HG03196 (cell line): ENCODE data around the gene STIM1.

Experiments used
- ATAC-seq: cut with Tn5 transposase; IDR thresholded peaks from one replicate; pipeline ENCODE4 v1.9.1; 2021; ENCODE audit not compliant: unreplicated experiment

The STIM1 gene

DNA sequence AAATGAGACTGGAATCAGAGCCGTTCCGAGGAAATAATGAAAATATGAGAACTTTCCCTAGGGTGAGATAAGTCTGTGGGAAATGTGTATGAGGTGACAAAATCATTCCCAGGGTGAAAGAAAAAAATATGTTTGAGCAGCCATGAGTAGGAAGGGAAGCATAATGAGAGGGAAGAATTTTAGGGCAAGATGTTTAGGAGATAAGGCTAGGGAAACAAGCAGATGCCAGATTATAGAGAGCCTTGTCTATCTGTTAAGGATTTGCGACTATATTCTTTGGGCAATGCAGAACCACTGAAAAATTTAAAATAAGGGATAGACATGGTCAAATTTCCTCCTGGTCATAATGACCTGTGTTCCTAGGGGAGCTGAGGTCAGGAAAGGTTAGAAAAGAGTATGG, 54.4 kb downstream of the STIM1 start:
- no peak for ATAC-seq

DNA sequence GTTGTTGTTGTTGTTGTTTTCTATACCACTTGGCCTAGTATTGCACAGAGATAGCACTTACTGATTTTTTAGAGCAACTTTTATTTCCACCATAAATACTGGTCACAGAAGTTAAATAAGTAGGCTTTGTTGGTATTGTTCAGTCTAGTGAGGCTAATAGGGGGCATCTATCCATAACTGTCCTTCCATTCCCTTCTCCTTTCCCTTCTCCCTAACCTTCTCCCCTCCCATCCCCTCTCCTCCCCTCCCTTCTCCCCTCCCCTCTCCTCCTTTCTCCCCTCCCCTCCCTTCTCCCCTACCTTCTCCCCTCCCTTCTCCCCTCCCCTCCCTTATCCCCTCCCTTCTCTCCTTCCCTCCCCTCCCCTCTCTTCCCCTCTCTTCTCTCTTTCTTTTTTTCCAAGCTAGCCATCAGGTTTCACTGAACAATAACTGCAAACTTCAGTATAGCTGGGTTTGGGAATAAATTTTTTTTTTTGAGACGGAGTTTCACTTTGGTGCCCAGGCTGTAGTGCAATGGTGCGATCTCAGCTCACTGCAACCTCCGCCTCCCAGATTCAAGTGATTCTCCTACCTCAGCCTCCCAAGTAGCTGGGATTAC, 56.5 kb downstream of the STIM1 start:
- no peak for ATAC-seq

DNA sequence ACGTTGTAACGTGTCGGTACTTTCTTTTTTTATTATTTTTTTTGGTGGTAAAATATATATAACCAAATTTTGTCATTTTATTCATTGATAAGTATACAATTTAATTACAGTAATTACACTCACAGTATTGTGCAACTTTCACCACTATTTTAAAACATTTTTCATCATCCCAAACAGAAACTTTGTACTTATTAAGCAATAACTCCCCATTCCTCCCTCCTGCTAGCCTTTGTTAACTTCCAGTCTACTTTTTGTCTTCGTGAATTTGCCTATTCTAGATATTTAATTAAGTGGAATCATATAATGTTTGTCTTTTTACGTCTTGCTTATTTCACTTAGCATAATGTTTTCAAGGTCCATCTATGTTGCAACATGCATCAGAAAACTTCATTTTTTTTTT, 58.5 kb downstream of the STIM1 start:
- no peak for ATAC-seq

DNA sequence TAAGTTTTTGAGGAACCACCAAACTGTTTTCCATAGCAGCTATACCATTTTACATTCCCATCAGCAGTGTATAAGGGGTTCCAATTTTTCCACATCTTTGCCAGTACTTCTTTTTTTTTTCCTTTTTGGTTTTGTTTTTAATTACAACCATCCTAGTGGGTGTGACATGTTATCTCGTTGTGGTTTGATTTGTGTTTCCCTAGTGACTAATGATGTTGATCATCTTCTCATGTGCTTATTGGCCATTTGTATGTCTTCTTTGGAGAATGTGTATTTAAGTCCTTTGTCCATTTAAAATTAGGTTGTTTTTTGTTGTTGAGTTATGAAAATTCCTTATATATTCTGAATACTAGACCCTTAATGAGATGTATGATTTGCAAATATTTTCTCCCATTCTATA, 59.3 kb downstream of the STIM1 start:
- no peak for ATAC-seq

DNA sequence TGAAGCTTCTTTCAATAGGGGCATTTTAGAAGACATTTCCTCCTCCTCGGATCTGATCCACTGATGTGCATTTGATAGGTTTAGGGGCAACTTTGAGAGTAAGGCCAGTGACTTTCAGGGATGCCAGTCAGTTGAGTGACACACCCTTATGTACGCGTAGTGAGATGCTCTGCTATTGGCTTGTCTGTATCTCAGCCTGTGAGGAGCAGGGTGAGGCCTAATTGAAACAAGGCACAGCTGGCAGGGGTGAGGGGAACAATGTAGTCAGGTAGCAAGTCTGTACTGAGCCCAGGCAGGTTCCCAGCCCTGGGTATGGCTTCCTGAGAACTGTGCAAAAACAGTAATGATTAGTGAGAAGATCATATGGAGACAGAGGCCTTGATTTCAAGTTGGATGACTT, 61.5 kb downstream of the STIM1 start:
- no peak for ATAC-seq

DNA sequence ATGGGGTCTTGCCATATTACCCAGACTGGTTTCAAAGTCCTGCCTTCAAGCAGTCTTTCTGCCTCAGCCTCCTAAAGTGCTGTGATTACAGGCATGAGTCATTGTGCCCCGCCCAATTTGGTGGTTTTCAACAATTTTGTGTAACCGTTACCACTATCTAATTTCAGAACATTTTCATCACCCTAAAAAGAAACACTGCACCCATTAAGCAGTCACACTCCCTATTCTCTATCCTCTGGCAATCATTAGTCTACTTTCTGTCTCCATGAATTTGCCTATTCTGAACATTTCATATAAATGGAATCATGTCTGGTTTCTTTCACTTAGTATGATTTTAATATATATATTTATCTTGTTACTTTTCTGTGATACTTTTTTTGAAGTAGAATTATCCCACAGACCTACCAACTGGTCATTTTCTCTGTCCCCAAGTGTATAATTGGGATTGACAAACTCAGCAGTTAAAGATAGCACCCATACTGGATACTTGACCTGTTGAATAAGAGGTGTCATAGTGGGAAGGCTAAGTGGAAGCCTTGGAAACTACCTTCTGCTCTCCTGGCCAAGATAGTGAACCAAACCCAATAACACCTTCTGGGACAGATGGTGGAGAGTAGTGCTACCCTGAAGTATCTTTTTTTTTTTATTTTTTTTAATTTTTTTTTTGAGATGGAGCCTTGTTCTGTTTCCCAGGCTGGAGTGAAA, 64.8 kb downstream of the STIM1 start:
- no peak for ATAC-seq

DNA sequence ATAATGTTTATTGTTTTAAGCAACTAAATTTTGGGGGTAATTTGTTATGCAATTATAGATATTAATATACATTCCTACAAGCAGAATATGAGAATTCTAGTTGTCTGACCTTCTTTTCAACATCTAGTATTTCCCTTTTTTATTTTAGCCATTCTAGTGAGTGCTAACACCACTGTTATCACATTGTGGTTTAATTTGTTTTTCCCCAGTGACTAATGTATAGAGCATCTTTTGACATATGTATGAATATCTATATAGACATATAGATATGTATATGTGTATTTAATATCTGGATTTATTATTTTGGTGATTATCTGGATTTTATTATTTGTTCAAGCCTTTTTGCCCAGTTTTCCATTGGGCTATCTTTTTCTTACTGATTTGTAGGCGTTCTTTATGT, 66.6 kb downstream of the STIM1 start:
- ATAC-seq = no peak

DNA sequence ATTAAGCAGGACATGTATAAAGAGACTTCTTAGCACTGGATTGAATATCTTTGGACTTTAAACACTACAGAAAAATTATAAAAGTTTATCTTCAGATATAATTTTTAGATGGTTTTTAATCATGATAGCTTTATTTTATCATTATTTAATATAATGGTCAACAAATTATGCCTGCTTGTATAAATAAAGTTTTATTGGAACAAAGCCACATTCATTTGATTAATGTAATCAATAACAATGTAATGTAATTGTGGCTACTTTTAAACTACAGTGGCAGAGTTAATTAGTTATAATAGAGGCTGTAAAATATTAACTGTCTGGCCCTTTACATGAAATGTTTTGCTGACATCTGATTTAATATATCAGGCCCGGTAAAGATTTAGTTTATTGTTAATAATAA, 70.0 kb downstream of the STIM1 start:
- ATAC-seq = no peak

DNA sequence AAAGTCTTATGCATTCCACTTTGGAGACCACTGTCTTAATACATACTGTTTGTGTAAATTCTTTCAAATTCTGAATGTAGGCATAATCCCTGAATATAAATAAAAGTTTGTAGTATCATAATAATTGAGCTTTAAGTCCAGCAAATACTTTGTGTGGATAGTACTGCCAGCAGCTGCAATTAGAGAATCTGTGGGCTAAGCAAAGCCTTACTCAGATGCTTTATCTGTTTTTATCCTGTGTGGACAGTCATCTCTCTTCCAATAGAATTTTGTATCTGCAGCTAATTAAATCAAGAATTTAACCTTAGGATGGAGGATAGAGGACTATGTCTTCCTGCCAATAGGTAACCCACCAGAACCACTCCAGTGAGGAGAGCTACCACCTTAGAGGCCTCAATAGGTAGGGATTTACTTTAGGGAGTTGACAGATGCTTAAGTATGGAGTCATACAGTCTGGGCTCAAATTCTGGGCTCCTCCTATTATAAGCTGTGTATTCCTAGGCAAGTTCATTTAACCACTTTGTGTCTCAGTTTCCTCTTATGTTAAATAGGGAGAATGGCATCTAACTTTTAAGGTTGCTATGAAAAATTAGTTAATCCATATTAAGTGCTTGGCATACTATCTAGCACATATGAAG, 71.1 kb downstream of the STIM1 start:
- ATAC-seq = no peak

DNA sequence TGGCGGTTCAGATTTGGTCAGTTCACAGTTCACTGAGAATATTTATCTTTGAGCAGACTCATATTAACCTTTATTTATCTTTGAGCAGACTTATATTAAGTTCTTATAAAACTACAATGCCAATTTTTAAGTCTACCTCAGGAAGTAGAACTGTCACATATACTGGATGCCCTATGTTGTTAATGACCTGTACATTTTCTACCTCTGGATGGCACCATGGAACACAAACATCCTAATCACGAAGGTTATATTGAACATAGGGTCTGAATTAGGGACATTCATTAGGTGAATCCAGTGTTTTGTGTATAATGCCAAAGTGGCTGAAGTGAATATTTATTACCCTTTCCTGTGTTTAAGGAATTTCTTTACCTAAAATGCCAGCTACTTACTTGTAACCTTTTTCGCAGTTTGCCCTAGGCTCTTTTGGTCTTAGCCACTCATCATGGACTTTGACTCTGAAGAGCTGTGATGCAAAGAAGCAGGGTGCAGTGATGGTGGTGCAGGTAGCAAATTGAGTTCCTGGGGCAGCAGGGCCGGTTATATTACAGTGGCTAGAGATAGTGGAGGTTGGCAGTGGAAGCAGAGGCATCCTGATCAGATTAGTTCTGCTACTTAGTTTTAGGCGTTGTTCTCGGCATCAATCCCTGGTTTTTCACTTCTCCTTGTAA, 71.8 kb downstream of the STIM1 start:
- no peak for ATAC-seq

DNA sequence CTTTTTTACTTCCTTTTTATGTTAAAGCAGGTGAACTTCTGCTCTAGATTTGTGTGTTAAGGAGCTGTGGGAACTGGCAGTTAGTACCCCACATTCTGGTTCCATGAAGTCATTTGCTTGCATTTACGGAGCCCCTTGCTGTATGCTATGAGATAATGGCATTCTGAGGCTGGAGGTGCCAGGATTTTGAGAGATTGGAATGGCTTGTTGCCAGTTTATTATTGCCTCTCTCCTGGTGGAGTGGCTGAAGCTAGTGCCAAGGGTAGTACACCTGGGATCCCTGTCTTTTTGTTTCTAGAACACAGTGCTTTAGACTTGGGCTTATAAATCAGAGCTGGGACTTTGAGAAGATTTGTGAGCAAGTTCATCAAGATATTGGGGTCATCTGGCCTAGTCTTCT, 73.8 kb downstream of the STIM1 start:
- no peak for ATAC-seq

DNA sequence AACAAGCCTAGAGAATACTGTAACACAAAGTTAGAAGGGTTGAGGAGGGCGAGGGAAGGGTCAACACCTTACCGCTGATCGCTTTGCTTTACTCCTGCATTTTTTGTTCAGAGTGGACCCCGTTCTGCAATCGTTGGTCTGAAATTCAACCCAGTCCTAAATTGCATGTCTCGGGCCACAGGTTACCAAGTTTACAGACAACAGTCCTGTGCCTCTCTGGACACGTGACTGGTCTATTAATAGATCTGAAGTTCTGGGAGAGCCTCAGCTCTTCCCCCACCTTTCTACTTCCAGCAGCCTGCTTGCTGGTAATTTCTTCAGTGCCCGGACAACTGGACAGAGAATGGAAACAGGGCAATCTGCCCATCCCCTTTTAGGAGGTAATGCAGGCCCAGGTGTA, 74.2 kb downstream of the STIM1 start:
- ATAC-seq = no peak

DNA sequence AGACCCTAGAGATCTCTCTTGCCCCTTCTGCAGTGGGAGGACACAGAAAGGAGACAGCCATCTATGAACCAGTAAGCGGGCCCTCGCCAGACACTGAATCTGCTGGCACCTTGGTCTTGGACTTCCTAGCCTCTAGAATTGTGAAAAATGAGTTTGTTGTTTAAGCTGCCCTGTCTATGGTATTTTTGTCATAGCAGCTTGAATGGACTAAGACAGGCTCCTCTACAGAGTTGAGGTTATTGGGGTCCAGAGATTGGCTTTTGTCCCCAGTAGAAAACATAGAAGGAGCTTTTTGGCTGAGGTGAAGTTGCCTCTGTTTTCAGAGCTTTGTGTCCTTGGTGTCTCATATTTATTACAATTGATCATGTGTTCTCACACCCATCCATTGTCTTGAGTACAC, 77.2 kb downstream of the STIM1 start:
- no peak for ATAC-seq

DNA sequence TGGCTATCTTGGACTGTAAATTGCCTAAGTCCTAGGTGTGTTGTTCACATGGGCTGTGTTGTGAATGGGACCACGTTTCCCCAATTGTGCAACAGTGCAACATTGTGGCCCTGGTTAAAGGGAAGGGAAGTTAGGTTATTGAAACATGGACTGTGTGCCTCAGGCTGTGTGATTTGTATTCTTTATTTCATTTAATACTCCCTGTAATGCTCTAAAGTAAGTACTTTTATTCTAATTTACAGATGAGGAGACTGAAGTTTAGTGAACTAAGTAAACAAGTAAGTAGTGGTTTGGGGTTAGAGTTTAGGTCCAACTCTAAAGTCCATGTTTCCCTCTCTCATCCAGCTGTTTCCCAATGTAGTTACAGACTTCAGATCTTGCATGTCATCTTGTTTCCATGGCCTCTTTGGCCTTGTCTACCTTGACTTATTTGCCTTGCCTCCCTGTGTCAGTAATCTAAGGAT, 77.7 kb downstream of the STIM1 start:
- ATAC-seq = no peak

DNA sequence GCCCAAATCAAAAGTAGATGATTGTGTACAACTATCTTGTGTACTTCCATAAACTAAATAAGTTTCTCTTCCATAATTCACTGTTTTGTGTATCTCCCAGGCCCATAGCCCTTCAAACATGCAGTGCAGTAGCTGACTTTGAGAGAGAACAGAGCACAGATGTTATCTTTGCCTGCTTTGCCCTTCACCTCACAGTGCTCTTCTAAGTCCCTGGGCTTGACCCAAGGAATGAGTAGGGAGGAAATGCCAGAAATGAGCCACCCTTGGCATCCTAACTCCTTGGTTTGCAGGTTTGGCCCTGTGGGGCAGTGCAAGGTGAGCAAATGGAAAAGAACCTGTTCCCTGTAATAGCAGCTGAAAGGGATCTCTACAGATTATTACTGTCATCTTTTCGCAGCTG, 79.2 kb downstream of the STIM1 start:
- ATAC-seq = no peak

DNA sequence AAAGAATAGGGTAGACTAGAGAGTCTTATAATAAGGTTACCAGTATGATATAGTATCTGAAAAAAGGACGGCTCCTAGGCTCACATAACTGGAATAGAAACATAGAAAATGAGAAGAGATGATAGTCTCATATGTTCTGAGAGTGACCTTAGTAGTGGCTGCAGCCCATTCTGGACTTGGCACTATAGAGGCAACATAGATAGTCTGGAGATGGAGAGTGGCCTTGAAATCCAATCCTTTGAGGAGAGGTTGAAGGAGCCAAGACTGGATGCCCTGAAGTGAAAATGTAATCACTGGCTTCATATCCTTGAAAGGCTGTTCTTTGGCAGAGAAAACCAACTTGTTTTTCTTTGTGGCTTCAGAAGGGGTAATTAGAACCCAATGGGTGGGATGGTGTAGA, 81.1 kb downstream of the STIM1 start:
- ATAC-seq = no peak

DNA sequence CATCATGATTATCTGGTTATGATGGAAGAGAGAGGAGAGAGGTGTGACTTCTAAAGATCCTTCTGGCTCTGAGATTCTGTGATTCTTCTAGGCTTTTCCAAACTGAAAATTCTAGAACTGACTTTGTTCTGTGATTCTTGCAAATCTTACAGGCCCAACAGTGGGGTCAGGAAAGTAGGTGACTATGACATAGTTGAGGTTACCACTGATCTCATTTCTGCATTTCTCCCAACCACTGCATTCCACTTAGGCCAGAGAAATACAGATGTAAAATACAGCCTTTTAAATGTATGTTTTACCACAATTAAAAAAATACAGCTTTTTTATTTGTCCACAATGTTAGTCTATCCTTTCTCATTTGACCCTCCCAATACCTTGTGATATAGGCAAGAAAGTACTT, 83.7 kb downstream of the STIM1 start:
- no peak for ATAC-seq

DNA sequence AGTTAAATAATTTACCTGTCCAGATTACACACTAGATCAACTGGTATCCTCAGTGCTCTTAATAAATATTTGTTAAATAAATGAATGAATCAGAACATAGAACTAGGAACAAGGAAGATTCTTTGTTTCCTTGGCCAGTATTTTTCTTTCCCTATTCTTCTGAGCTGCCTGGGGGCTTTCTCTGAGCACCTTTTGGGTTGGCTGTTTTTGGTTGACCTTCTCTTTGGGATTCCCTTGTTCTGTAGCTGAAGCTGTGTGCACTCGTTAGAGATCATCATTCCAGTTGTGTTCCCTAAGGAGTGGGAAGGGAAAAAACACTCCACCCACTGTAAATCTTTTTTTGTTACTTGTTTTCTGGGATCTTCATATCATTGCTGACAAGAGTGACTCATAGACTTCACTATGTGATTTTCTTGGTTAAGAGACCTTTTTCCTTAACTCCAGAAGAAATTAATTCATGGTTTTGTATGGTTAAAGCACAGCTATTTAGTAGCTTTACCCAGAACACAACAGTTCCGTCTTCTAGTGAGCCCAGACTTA, 84.3 kb downstream of the STIM1 start:
- no peak for ATAC-seq

DNA sequence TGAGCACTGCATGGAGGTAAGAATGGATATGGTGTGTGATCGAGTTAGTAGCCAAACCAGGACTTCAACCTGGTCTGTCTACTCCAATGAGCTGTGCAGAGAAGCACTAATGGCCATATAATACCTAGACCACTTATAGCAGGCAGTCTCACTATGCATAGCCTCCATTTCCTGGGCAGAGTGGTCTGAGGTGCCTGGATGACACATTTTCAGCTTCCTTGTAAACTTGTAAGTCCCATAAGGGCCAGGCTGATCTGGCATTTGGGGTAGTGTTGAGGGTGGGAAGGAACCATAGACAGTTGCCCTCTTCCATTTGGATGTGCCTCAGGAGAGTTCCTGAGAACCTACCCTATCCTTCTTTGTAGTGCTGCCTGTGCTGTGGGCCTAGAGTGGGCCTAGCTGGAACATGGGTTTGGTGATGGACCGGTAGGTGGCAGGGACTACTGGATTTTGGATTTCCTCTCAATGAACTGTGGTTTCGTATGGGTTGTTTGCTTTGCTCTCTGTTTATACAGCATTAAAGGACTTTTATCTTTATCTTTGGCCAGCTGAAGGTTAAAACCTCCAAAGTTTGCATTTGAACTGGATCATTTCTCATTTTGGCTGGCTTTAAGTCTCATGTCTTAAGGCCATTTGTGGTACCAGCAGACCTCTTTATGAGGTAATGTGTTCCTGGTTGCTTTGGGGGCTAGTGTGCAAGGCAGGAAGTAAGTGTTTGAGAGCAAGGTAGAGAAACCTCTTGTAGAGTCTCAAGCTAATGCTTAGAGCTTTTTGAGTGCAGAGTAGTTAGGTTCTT, 86.9 kb downstream of the STIM1 start:
- no peak for ATAC-seq

DNA sequence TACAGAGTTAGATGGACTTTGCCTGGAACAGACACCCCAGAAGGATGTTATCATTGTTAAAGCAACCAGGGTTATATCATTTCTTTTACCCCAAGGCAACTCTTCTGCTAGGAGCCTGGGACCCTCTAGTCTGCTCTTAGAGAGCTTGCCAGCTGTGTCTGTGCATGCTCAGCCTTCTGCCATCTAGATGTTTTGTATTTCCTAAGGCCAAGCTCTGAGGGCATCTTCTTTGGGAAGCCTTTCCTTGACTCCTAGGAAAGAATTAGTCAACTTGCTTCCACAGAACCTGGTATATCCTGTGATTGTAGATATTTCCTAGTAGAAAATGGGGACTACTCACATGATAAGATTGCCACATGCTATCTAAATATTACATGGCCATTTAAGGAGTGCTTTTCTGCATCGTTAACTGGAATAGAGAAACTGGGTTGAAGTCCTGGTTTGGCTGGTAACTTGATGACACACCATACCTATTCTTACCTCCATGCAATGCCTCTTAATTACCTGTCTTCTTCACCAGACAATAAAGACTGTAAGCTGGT, 87.6 kb downstream of the STIM1 start:
- no peak for ATAC-seq

DNA sequence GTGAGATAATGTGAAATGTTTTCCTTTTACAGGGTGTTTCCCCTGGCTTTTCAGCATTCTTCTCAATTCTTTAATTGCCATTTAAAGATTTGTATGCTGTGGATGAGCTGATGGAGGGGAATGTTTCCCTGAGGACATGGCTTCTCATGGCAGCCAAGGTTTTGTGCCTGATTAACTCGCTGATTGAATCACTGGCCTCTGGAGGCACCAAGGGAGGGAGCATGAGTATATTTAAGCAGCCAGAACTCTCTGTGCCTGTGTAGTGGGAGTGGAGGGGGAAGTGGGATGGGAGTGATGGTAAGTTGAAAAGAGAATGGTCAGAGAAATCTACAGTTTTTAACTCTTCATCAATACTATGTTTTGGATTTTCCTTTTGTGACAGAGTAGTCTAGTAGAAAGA, 88.7 kb downstream of the STIM1 start:
- ATAC-seq = no peak
